Hypothalamus (tissue), 51 donors: ENCODE results near the gene CACNA1C.

Source experiments
- DNase-seq, 51 donors: peaks; one replicate each; lab custom pipeline; 2025; lab: John Stamatoyannopoulos, UW

The CACNA1C gene

GRCh38 chr12:2373307-2373706, 320.5 kb downstream of the CACNA1C start:
- DNase-seq = no peak

- no peak for DNase-seq
Measured at GRCh38 chr12:2374092-2374906, 321.5 kb downstream of the CACNA1C start.

GRCh38 chr12:2375871-2376270, 323.1 kb downstream of the CACNA1C start:
- DNase-seq = no peak

GRCh38 chr12:2376908-2377657, 324.3 kb downstream of the CACNA1C start:
- DNase-seq = no peak

GRCh38 chr12:2378835-2379330, 326.1 kb downstream of the CACNA1C start:
- DNase-seq = no peak

- DNase-seq = no peak
Measured at GRCh38 chr12:2380946-2381345, 328.2 kb downstream of the CACNA1C start.

GRCh38 chr12:2382370-2383155, 329.8 kb downstream of the CACNA1C start:
- no peak for DNase-seq

- no peak for DNase-seq
Measured at GRCh38 chr12:2383325-2384028, 330.7 kb downstream of the CACNA1C start.

- peak in 1 of 51 donors; percentile 39 for DNase-seq
Measured at GRCh38 chr12:2384029-2384386, 331.2 kb downstream of the CACNA1C start.

- DNase-seq = no peak
Measured at GRCh38 chr12:2384533-2385351, 332.0 kb downstream of the CACNA1C start.

- no peak for DNase-seq
Measured at GRCh38 chr12:2385529-2385928, 332.7 kb downstream of the CACNA1C start.

- no peak for DNase-seq
Measured at GRCh38 chr12:2386566-2386965, 333.8 kb downstream of the CACNA1C start.

- no peak for DNase-seq
Measured at GRCh38 chr12:2387103-2387834, 334.5 kb downstream of the CACNA1C start.

- DNase-seq = no peak
Measured at GRCh38 chr12:2389079-2389790, 336.4 kb downstream of the CACNA1C start.

GRCh38 chr12:2390133-2390532, 337.3 kb downstream of the CACNA1C start:
- no peak for DNase-seq

- DNase-seq = no peak
Measured at GRCh38 chr12:2390850-2391390, 338.1 kb downstream of the CACNA1C start.

- DNase-seq = no peak
Measured at GRCh38 chr12:2391740-2392331, 339.0 kb downstream of the CACNA1C start.
